Left renal pelvis (tissue), 4 donors: Measurements from ENCODE around the gene KLHL29. TPM values are rescaled to one million over a fixed set of nuclear protein-coding genes. Genes with fewer than 3 reads are reported as not detected.

Source experiments
- DNase-seq, 4 donors: peaks; one replicate each; pipeline ENCODE4 v3.0.0-alpha.2; 2013; ENCODE audit warnings: low read depth in 4 of 4, low spot score in 3 of 4
- polyA plus RNA-seq, 4 donors: library from polyadenylated mRNA; unstranded; fragments of 120-200 nt; gene quantifications; one replicate each; pipeline ENCODE4 v1.2.1, GENCODE V29; 2013; ENCODE audit not compliant: insufficient read length in 4 of 4

Gene KLHL29
- polyA plus RNA-seq, 4 donors: 7.5 to 11.6 (median 11.1) TPM

DNA sequence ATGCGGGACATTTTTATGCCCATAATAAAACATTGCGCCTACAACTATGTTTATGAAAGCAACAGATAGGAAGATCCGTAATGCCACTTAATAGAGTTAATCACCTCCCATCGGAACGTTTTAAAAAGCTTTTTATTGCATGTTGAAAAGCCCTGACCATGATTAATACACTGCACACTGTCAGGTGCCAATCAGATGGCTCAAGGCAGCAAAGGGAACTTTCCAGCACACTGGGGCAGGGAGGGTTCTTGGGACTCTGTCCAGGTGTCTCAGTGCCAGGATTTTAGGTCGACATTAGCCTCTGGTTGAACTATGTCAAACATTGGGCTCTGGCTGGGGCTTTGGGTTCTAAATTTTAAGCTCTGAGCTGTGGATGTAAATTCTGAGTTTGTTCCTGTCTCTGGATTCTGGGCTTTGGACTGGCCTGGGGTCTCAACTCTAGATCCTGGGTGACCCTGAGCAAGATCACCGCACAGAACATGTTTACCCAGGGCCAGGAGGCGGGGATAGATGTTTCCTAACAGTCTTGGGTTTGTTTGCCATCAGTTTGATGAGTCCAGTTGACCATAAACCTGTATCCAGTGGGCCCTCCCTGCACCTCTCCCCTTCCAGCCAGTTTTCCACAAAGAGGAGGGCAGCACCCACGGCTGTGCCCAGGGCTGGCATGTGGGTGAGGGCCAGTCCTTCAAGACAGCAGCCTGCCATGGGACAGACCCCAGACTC lies 279.2 kb downstream of the KLHL29 start:
- no peak for DNase-seq

DNA sequence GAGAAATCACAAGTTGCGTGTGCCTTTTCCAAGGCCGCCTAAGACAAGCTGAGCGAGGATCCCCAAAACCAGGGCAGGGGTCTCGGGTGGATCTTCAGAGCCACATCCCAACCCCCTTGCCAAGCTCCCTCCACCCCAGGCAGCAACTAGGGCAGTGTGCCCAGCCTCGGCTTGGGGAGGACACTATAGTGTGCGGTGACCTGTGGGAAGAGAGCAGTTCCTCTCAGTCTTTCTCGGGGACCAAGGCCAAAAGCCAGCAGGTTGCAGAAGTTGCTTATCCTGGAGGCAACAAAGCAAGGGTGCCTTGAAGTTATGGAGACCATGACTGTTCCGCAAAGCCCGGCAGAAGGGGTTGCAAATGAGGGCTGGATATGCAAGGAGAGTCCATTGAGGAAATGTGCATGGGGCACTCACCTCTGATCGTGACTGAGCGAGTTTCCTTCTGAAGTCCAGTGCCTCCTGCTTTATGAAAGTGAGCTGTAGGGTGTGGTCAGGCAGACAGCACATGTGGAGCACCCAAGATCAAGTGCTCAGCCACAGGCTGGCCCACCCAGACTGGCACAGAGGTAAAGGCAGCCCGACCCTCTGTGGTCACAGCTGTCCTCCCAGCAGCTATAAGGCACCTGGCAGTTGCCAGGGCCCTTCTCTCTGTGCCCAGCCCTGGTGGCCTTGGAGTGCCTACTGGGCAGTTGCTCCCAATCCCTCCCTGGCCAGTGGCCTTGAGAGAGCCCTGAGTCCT lies 281.4 kb downstream of the KLHL29 start:
- DNase-seq: no peak

- DNase-seq: no peak
Measured at GRCh38 chr2:23666980-23667357, 282.0 kb downstream of the KLHL29 start.

DNA sequence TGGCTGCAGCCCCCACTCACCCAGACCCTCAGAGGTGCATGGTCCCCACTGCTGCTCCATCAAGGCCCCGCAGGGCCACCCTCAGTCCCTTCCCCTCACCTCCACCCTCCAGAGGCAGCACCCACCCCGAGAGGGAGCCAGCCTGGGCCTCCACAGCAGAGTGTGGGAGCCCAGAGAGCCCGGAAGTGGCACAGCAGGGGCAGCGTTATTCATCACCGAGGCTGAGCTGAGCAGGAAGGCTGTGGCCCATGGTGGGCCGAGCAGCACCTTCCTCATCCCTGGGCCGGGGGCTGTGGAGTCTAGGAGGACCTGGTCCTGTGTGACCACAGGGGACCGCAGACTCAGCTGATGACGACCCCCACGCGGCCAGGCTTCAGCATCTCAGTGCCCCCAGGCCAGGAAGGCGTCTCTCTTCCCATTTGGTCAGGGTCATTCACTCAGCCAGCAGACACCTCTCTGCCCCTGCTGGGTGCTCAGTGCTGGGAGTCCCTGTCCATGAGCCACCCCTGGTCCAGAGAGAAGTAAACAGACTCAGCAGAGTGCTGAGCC lies 283.9 kb downstream of the KLHL29 start:
- DNase-seq: no peak

- DNase-seq: peak; percentile 54 to 66 (median 60)
Measured at GRCh38 chr2:23669413-23670244, 284.6 kb downstream of the KLHL29 start.

DNA sequence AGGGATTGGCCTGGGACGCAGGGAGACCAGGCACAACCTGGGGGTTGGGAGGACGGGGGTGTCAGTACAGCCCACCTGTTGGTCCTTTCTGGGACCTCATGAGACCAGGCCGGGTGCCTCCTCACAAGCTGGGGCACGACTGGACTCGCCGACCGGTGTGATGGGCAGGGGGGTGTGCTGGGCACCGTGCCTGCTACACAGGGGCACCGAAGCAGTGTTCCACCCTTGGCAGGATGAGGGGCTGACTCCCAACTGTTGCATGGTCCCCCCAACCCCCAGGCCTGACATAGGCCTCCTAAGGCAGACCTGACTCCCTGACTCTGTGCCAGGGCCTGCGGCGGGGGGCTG lies 285.2 kb downstream of the KLHL29 start:
- DNase-seq: no peak

GRCh38 chr2:23673082-23673481 lies 288.1 kb downstream of the KLHL29 start:
- no peak for DNase-seq

GRCh38 chr2:23673830-23674679 lies 289.1 kb downstream of the KLHL29 start:
- DNase-seq: no peak

DNA sequence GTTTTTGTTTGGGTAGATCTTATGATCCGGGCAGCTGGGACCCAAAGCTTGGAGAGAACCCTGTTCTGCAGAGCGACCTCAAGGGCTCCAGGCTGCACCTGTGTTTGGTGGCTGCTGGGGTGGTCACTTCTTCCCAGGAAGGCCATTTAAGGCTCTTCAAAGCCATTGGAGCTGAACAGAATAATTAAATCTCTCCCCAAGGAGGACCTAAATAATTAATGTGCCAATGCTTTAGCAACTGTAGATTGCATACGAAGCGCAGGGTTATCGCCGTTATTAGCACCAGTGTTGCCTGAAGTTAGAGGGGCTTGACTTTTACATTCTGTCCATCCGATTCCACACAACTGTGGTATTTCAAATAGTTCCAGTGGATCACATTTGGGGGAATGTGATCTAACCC lies 290.5 kb downstream of the KLHL29 start:
- no peak for DNase-seq

DNA sequence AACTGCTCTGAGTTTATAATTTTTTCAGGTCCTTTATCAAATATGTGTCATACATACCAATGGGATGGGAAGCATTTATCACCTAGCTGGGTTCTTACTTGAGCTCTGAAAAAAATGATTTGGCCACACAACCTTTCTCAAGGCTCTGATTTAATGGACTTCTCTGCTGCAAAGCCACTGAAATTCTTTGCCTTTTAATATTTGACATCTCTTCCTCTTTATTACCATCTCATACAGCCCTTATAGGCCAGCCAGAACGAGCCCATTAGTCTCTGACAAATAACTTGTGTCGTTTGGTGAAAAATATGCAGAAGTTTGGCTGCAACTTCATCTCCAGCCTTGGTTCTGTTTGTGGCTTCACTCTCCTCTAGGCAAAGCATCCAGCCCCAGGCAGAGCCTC lies 292.9 kb downstream of the KLHL29 start:
- no peak for DNase-seq

DNA sequence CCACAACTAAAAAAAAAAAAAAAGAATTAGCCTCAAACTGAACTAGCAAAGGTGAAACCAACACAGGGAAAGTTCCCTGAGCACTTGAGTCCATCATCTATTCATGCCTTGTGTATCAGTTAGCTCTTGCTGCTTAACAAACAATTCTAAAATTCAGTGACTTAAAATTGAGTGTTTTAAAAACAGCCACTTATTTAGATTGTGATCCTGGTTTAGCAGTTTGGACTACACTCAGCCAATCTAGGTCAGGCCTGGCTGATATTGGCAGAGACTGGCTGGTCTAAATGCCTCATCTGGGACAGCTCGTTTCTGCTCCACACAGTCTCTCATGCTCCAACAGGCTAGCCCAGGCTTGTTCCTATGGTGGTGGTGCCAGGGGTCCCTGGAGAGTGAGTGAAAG lies 294.1 kb downstream of the KLHL29 start:
- no peak for DNase-seq

GRCh38 chr2:23680951-23681350 lies 296.0 kb downstream of the KLHL29 start:
- DNase-seq: no peak

DNA sequence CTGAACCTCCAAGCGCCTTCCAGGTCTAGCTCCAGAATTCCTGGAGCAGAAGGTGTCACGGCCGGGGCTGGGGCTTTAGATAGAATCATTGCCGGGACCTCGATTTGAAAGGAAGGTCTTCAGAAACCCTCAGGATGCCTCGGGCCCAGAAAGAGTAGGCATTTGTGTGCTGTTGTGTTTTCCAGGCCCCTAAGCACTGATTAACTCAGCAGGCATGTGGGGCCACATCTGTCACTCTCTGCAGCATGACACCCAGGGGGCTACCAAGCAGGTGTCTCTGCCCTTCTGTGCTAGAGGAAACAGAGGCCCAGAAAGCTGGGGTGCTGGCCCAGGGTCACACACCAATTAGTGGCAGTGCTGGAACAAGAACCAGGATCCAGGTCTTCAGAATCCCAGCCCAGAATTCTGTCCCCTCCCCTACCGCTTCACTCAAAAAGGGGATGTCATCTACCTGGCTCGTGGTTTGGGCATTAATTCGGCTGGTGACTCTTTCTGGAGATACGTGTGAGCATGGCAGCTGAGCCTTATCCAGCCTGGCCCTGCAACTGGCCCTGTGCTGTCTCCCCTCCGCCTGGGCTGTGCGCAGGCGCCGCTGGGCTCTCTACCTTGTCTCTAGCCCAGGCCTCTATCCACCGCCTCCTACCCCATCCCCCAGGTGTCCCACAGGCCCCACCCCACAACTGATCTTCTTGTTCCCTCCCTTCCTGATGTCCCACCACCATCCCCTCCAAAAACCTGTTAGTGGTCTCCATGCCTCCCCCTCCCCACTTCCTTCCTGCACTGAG lies 296.6 kb downstream of the KLHL29 start:
- no peak for DNase-seq

DNA sequence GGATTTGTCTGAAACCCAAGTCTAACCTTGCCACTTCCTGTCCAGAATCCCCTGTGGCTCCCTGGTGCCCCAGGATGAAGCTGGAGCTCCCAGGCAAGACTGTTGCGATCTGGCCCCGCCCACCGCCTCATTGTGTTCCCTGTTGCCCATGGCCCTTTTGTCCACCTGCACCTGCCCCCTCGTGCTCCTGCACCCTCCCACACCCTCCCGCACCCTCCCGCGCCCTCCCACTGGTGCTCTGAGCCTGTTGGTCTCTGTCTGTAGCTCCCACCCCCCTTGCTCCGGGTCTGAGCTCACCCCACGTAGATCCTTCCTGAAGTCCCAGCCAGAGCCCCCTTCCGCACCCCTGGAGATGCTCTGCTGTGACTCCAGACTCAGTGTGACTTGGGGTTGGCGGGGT lies 297.5 kb downstream of the KLHL29 start:
- no peak for DNase-seq

DNA sequence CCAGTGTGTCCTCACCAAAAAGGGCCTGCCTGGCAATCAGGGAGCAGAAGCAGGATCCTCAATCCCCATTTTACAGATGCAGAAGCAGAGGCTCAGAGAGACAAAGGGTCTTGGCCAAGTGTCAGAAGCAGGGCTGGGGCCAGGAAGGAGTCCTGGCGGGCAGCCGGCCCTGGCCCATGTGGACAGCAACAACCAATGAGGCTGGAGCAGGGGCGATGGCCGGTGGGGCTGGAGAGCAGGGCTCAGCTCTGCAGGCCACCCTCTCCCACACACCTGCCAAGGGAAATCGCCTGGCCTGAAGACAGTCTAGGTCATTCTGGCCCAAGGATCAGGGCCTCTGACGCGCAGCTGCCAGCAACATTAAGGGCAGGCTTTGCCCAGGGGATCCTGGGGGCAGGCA lies 298.0 kb downstream of the KLHL29 start:
- DNase-seq: no peak

- no peak for DNase-seq
Measured at GRCh38 chr2:23684395-23685176, 299.6 kb downstream of the KLHL29 start.

- no peak for DNase-seq
Measured at GRCh38 chr2:23685181-23685580, 300.2 kb downstream of the KLHL29 start.

DNA sequence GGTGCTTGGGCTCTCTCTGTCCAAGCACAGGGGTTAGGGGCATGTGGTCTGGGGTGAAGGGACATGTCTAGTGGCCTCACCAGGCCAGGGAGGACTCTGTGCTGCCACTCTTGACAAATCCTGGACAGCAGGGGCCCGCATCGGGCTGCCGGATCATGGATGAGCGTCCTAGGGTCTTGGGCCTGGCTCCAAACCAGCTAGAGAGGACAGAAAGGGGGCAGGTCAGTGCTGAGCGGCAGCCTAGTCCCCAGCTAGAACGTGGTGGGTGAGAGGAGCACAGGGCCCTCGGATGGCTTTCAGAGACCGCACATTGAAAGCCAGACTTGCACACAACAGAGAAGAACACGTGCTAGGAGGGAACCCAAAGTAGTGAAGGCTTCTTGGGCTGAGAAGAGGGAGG lies 300.7 kb downstream of the KLHL29 start:
- no peak for DNase-seq
